Measurements from ENCODE around the gene CEP131. TPM values are rescaled to one million over a fixed set of nuclear protein-coding genes. Genes with fewer than 3 reads are reported as not detected.

The CEP131 gene
- total RNA-seq, 2 donors from 2014 or later, result 9.9 to 22.7 TPM

DNA sequence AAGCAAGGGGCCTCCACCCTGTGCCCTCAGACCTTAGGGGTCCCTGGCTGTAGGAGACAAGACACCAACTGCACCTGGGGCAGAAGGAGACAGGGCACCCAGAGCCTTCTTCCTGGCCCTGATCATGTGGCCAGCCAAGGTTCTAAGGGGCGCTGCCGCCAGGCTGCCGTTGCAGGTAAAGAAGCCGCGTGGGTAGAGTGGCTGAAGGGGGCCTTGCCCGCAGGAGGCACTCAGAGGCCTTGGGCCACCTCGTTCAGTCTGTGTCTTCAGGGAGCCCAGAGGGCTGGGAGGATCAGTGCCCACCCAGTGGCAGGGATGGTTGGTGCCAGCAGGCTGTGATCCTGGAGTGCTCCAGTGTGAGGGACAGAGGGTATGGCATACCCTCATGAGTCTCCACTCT is 55.1 kb downstream of the CEP131 start:
- no peak overlapping the region for H3K4me3 ChIP-seq
- WGBS, 2 donors, result 95% methylated on average over 7 of the region's 7 CpGs; no CpG with 5 or more reads in 1 of the 2 donors
- DNase-seq (no peak), ATAC-seq (no peak)
- no peak overlapping the region for H3K27ac ChIP-seq
- peaks cover 36% of the 10 kb centered on the region for H3K4me1 ChIP-seq
- H3K36me3 ChIP-seq (replicated peaks in 1 of 2; ENCODE audit: insufficient read depth in 1 of 2, low read depth in 2 of 2), result no peaks in the 10 kb centered on the region
- intact Hi-C loops (cut with DNase I), result no loop called here
- H3K9me3 ChIP-seq, result no peaks in the 10 kb centered on the region
- H3K27me3 ChIP-seq, result no peaks in the 10 kb centered on the region
- TF ChIP-seq, protein P1, sequence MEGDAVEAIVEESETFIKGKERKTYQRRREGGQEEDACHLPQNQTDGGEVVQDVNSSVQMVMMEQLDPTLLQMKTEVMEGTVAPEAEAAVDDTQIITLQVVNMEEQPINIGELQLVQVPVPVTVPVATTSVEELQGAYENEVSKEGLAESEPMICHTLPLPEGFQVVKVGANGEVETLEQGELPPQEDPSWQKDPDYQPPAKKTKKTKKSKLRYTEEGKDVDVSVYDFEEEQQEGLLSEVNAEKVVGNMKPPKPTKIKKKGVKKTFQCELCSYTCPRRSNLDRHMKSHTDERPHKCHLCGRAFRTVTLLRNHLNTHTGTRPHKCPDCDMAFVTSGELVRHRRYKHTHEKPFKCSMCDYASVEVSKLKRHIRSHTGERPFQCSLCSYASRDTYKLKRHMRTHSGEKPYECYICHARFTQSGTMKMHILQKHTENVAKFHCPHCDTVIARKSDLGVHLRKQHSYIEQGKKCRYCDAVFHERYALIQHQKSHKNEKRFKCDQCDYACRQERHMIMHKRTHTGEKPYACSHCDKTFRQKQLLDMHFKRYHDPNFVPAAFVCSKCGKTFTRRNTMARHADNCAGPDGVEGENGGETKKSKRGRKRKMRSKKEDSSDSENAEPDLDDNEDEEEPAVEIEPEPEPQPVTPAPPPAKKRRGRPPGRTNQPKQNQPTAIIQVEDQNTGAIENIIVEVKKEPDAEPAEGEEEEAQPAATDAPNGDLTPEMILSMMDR (IDR thresholded peaks at IDR 0.05), result no peak
- TF ChIP-seq POLR2A (IDR thresholded peaks at IDR 0.05), result no peak

DNA sequence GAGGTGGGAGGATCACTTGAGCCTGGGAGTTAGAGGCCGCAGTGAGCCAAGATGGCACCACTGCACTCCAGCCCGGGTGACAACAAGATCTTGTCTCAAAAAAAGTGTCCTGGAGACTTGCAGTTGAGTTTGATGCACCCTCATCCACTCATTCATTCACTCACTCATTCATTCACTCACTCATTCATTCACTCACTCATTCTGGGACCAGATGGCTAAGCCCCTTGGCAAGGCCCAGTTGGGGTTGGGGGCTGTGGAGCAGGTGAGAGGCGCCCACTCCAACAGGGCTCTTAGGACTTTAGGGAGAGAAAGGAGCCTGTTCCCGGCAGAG is 55.6 kb downstream of the CEP131 start:
- H3K36me3 ChIP-seq (replicated peaks in 1 of 2; ENCODE audit: insufficient read depth in 1 of 2, low read depth in 2 of 2), result no peaks in the 10 kb centered on the region
- no peak overlapping the region for H3K27ac ChIP-seq
- DNase-seq, result no peak
- 90 to 97% methylated on average over 4 of the region's 4 CpGs for WGBS, 2 donors
- TF ChIP-seq, protein P1 (IDR thresholded peaks at IDR 0.05), result no peak
- no peak for TF ChIP-seq POLR2A (IDR thresholded peaks at IDR 0.05)
- no peak for ATAC-seq
- no peaks in the 10 kb centered on the region for H3K9me3 ChIP-seq
- peaks cover 41% of the 10 kb centered on the region for H3K4me1 ChIP-seq
- no peaks in the 10 kb centered on the region for H3K27me3 ChIP-seq
- no peak overlapping the region for H3K4me3 ChIP-seq
- intact Hi-C loops (cut with DNase I), result no loop called here

DNA sequence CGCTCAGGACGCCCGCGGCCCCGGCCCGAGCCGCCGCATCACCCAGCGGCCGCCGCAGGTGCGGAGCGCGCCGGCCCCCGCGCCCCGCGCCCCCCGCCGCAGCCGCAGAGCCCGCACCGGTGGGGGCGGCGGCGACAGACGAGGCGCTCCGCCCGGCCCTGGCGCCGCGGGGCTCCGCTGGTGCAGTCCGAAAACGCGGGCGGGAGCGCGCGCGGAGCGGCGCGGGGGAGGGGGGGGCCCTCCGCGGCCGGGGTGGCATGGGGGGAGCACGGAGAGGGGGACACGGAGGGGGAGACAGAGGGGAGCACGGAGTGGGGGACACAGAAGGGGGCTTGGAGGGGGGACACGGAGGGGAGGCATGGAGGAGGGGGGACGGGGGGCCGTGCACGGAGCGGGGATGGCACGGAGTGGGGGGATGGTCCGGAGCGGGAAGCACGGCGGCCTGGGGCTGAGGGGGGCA is 56.7 kb downstream of the CEP131 start, which contains the start of gene AATK:
TSS of gene AATK (minus strand) at position 189 of the 460 bp plus-strand sequence. CDS start 229 bp downstream, outside the sequence.
- ATAC-seq (peak; percentile 4), DNase-seq (no peak)

DNA sequence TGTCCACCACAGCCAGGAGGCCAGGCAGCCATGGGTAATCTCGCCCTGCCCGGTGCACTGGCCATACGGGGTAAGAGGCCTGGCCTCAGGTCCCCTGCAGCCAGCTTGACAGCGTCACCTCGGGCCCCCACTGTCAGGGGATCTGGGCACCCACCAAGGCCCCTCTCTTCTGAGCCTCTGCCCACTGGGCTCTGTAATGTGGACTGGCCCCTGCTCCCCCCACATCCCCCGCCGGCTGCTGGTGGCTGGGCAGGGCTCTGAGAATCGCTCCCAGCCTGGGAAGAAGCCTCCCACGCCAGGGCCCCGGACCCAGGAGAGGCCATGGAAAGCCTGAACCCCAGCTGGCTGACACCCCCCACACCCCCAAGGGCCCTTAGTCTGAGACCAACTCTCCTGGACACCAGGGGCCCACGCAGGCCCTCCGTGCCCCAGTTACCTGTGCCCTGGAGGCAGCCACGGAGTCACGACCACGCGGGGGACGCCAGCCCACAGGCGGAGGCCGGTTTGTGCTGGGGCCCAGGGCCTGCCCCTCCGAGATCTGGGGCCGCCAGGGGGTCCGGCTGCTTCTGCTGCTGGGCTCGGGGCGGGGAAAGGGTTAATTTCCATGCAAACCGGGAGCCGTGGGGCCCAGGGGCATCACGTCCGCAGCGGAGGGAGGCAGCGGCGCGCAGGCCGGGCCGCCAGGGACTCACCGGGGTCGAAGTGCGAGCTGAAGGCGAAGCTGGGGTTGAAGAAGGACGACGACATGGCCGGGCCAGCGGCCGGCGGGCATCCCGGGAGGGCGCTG is 57.3 kb downstream of the CEP131 start, which contains the start of gene PVALEF:
TSS of gene PVALEF (plus strand) at position 262 of the 787 bp plus-strand sequence. CDS start 15,720 bp downstream, outside the sequence.
- Histone ChIP-seq H3K27me3 (no peaks in the 10 kb centered on the region), H3K4me3 (peak within 1 kb of the TSS; percentile 26 to 28), H3K4me1 (peaks cover 57% of the 10 kb centered on the region), H3K27ac (peak within 1 kb of the TSS; percentile 82 to 92 (median 86)), H3K9me3 (no peaks in the 10 kb centered on the region), H3K36me3 (replicated peaks in 1 of 2; ENCODE audit: insufficient read depth in 1 of 2, low read depth in 2 of 2) (no peaks in the 10 kb centered on the region)
- 4 to 47% methylated on average over 6 to 36 of the region's 46 CpGs for WGBS, 2 donors
- peak; percentile 42 for ATAC-seq
- TF ChIP-seq, protein P1 (IDR thresholded peaks at IDR 0.05), result peak in 1 of 7 experiments; percentile 8
- peak; percentile 9 to 59 (median 56) for TF ChIP-seq POLR2A (IDR thresholded peaks at IDR 0.05)
- intact Hi-C loops (cut with DNase I), result no loop called here
- peak; percentile 33 to 54 (median 48) for DNase-seq

More for the DNA sequence above, 56.7 kb downstream of the CEP131 start, which contains the start of gene AATK:
- intact Hi-C loops (cut with DNase I), result no loop called here
- no peak for TF ChIP-seq POLR2A (IDR thresholded peaks at IDR 0.05)
- TF ChIP-seq, protein P1 (IDR thresholded peaks at IDR 0.05), result no peak
- Histone ChIP-seq H3K4me1 (peaks cover 52% of the 10 kb centered on the region), H3K27me3 (no peaks in the 10 kb centered on the region), H3K4me3 (peak within 1 kb of the TSS; percentile 26 to 28), H3K9me3 (no peaks in the 10 kb centered on the region), H3K27ac (peak within 1 kb of the TSS; percentile 82 to 92 (median 86)), H3K36me3 (replicated peaks in 1 of 2; ENCODE audit: insufficient read depth in 1 of 2, low read depth in 2 of 2) (no peaks in the 10 kb centered on the region)
- 1 to 2% methylated on average over 11 to 35 of the region's 62 CpGs for WGBS, 2 donors

All from body of pancreas (tissue), 4 donors.